ENCODE data around the gene SNX17.

The SNX17 gene

GRCh38 chr2:27373567-27373966 lies 3.2 kb downstream of the SNX17 start:
- H3K9me3 ChIP-seq (ENCODE audit: severe bottlenecking), result no peaks in the 10 kb centered on the region
- no peaks in the 10 kb centered on the region for H3K27me3 ChIP-seq (ENCODE audit: insufficient read depth, low read depth, severe bottlenecking)
- H3K4me3 ChIP-seq (ENCODE audit: low read depth, low read length), result no peak overlapping the region
- H3K27ac ChIP-seq, result no peak overlapping the region
- TF ChIP-seq CTCF (IDR thresholded peaks at IDR 0.05; ENCODE audit: low read depth, low read length), result no peak
- DNase-seq, result no peak
- H3K36me3 ChIP-seq, result peaks cover 79% of the 10 kb centered on the region

- DNase-seq, result no peak
- H3K36me3 ChIP-seq, result peaks cover 82% of the 10 kb centered on the region
- H3K27me3 ChIP-seq (ENCODE audit: insufficient read depth, low read depth, severe bottlenecking), result no peaks in the 10 kb centered on the region
- no peak overlapping the region for H3K4me3 ChIP-seq (ENCODE audit: low read depth, low read length)
- no peak for TF ChIP-seq CTCF (IDR thresholded peaks at IDR 0.05; ENCODE audit: low read depth, low read length)
- H3K27ac ChIP-seq, result no peak overlapping the region
- no peaks in the 10 kb centered on the region for H3K9me3 ChIP-seq (ENCODE audit: severe bottlenecking)
Measured at GRCh38 chr2:27375513-27376099, 5.2 kb downstream of the SNX17 start.

DNA sequence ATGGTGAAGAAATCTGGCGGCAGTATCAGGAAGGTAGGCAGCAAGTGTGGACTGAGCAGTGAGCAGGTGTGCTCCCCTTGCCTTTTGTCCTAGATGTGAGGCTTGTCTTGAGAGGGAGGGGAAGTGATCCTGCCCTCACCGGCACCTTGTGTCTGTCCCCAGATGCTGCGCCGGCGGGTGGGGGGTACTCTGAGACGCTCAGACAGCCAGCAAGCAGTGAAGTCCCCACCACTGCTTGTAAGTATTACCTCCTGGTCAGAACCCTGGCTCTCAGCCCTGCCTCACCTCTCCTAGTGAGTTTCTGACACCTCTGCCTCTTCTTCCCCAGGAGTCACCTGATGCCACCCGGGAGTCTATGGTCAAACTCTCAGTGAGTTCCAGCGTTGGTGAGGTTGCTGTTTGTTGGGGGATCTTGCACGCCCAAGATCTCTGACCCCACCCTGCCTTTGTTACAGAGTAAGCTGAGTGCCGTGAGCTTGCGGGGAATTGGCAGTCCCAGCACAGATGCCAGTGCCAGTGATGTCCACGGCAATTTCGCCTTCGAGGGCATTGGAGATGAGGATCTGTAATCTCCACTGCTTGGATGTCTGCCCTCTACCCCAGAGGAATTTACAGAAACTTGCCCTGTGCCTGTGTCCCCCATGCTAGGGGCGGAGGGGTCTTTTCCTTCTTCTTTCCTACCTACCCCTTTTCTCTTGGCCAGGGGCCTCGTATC lies 5.9 kb downstream of the SNX17 start:
- Histone ChIP-seq H3K27me3 (ENCODE audit: insufficient read depth, low read depth, severe bottlenecking) (no peaks in the 10 kb centered on the region), H3K27ac (no peak overlapping the region), H3K9me3 (ENCODE audit: severe bottlenecking) (no peaks in the 10 kb centered on the region), H3K4me3 (ENCODE audit: low read depth, low read length) (no peak overlapping the region), H3K36me3 (peaks cover 85% of the 10 kb centered on the region)
- no peak for DNase-seq
- no peak for TF ChIP-seq CTCF (IDR thresholded peaks at IDR 0.05; ENCODE audit: low read depth, low read length)

DNA sequence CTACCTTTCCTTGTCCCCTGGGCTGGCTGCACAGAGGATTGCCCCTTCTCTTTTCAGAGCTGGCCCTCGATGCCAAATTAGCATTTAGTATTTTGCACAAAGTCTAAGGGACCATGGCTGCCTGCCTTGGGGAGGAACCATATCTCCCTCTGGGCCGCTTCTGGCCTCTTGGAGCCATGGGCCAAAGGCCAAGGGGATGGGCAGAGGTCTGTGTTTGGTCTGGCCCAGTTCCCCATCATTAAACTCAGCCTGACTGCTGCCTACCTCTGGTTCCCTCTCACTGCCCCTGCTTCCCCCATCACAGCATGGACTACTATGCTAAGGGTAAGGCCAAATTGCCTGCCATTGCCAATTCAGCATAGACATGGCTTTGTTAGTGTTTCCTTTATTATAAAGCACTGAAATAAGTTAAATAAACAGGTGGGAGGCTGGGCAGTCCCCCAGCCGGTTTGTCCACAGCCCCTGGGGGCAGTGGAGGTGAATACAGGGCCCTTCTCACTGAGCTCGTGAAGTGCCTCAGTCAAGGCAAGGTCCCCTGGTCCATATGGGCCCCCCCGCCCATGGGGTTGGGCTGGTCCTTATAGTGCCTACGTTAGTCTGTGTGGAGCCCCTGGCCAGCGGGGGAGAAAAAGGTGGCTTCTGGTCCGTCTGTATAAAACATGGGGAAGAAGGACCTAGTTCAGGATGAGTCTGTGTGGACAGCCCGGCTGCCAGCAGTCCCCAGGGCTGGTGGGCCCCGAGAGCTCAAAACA lies 6.6 kb downstream of the SNX17 start:
- H3K27me3 ChIP-seq (ENCODE audit: insufficient read depth, low read depth, severe bottlenecking), result no peaks in the 10 kb centered on the region
- H3K9me3 ChIP-seq (ENCODE audit: severe bottlenecking), result no peaks in the 10 kb centered on the region
- no peak for DNase-seq
- H3K27ac ChIP-seq, result no peak overlapping the region
- peaks cover 87% of the 10 kb centered on the region for H3K36me3 ChIP-seq
- no peak for TF ChIP-seq CTCF (IDR thresholded peaks at IDR 0.05; ENCODE audit: low read depth, low read length)
- no peak overlapping the region for H3K4me3 ChIP-seq (ENCODE audit: low read depth, low read length)

- peaks cover 87% of the 10 kb centered on the region for H3K36me3 ChIP-seq
- DNase-seq, result no peak
- no peaks in the 10 kb centered on the region for H3K27me3 ChIP-seq (ENCODE audit: insufficient read depth, low read depth, severe bottlenecking)
- no peak overlapping the region for H3K27ac ChIP-seq
- no peak for TF ChIP-seq CTCF (IDR thresholded peaks at IDR 0.05; ENCODE audit: low read depth, low read length)
- no peak overlapping the region for H3K4me3 ChIP-seq (ENCODE audit: low read depth, low read length)
- H3K9me3 ChIP-seq (ENCODE audit: severe bottlenecking), result no peaks in the 10 kb centered on the region
Measured at GRCh38 chr2:27377618-27378095, 7.2 kb downstream of the SNX17 start.

All from WERI-Rb-1 (cell line).